ENCODE data around the gene CACNA2D3. TPM values are rescaled to one million over a fixed set of nuclear protein-coding genes. Genes with fewer than 3 reads are reported as not detected.

Gene CACNA2D3
- total and polyA plus RNA-seq, 5 donors = 29.2 to 64.5 (median 42.4) TPM

DNA sequence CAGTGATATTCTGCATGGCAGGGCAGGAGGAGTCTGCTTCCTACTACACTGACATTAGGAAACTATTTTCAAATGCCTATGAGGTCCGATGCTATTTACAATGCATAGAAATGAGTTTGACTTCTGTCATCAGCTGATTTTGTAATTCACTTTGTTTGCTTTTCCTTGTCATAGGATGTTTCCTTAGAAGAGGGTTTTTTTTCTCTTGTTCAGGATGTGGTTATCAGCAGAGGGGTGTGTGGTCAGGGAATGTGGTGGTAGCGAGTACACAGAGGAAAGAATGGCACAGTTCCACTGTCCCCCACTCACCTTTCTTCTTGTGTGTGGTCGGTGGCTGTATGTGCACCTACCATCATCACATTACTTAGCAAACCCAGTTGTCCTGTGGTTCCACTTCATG lies 574.0 kb downstream of the CACNA2D3 start:
- H3K4me3 ChIP-seq (ENCODE audit: low read length) = no peak overlapping the region
- DNase-seq (no peak), ATAC-seq (no peak)
- no peaks in the 10 kb centered on the region for H3K9me3 ChIP-seq (ENCODE audit: control insufficient read depth, low read length)
- WGBS = 65% methylated on average over 3 of the region's 3 CpGs
- intact Hi-C loops (cut with DNase I) = no loop called here
- no peak overlapping the region for H3K27ac ChIP-seq (ENCODE audit: low read length)
- H3K27me3 ChIP-seq (ENCODE audit: control insufficient read depth, insufficient read depth) = no peaks in the 10 kb centered on the region
- H3K4me1 ChIP-seq (ENCODE audit: control insufficient read depth, insufficient read depth, low read length) = no peaks in the 10 kb centered on the region

DNA sequence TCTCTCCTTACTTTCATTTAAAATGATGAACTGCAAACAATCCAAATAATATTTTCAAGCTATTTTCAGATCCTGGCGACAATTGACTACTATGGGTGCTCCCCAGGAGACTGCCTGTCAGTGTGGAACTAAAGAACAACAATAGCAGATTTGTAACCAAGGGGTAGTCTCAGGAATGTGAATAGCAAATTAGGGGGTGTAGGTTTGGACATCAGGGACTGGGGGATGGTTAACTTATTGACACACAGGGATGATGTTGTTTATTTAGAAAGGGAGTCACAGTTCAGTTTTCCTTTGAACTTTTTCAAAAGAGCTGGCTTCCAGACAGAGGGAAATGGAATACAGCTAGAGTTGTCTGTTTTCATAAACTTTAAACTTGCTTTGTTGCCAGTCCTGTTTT lies 575.7 kb downstream of the CACNA2D3 start:
- ATAC-seq (no peak), DNase-seq (no peak)
- H3K27me3 ChIP-seq (ENCODE audit: control insufficient read depth, insufficient read depth) = no peaks in the 10 kb centered on the region
- no peaks in the 10 kb centered on the region for H3K9me3 ChIP-seq (ENCODE audit: control insufficient read depth, low read length)
- no peak overlapping the region for H3K4me3 ChIP-seq (ENCODE audit: low read length)
- H3K27ac ChIP-seq (ENCODE audit: low read length) = no peak overlapping the region
- intact Hi-C loops (cut with DNase I) = no loop called here
- no peaks in the 10 kb centered on the region for H3K4me1 ChIP-seq (ENCODE audit: control insufficient read depth, insufficient read depth, low read length)
- WGBS = 70% methylated on average over 1 of the region's 1 CpG

- 72% methylated on average over 1 of the region's 1 CpG for WGBS
Measured at GRCh38 chr3:54703923-54704322, 581.6 kb downstream of the CACNA2D3 start.

DNA sequence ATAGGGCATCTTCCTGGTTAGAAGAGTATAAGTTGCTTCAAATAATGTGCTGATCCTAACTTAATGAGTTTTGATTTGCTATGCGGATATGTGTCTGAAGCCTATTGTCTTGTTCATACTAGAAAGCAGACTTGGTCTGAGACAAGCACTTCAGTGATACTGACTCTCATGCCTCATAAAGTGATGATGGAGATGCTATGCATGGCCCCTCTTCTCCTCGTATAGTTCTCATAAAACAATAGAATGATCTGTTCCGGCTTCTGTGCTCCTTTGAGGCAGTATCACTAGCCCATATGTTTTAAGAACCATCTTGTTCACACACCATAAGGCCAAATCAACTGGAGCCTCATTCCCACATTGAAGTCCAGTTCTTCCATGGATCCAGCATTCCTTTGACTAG lies 583.4 kb downstream of the CACNA2D3 start:
- 66% methylated on average over 3 of the region's 3 CpGs for WGBS
- no peak for ATAC-seq

More at GRCh38 chr3:54703923-54704322, 581.6 kb downstream of the CACNA2D3 start:
- H3K27ac ChIP-seq (ENCODE audit: low read length) = no peak overlapping the region
- H3K27me3 ChIP-seq (ENCODE audit: control insufficient read depth, insufficient read depth) = no peaks in the 10 kb centered on the region
- intact Hi-C loops (cut with DNase I) = no loop called here
- H3K9me3 ChIP-seq (ENCODE audit: control insufficient read depth, low read length) = no peaks in the 10 kb centered on the region
- ATAC-seq = no peak
- no peak for DNase-seq
- no peak overlapping the region for H3K4me3 ChIP-seq (ENCODE audit: low read length)
- no peaks in the 10 kb centered on the region for H3K4me1 ChIP-seq (ENCODE audit: control insufficient read depth, insufficient read depth, low read length)

DNA sequence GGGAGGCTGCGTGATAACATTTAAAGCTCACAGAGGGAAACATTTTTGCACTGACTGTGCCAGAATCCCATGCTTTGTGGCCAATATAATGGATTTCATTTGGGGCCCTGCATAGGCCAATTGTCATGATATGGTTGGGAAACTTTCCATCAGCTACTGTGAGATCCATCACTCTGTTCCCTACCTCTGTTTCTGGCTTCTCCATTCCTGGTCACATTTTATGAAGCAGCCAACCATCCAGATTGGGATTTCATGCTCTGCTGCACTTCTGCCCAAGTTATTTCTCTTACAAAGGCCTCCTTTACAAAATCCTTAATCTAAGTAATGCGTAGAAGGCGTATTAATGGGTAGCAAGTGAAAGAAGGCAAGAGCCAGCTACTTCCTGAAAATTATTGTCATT lies 584.4 kb downstream of the CACNA2D3 start:
- Histone ChIP-seq H3K4me3 (ENCODE audit: low read length) (no peak overlapping the region), H3K27me3 (ENCODE audit: control insufficient read depth, insufficient read depth) (no peaks in the 10 kb centered on the region), H3K4me1 (ENCODE audit: control insufficient read depth, insufficient read depth, low read length) (no peaks in the 10 kb centered on the region), H3K9me3 (ENCODE audit: control insufficient read depth, low read length) (no peaks in the 10 kb centered on the region), H3K27ac (ENCODE audit: low read length) (no peak overlapping the region)
- intact Hi-C loops (cut with DNase I) = no loop called here
- 85% methylated on average over 3 of the region's 3 CpGs for WGBS
- DNase-seq = no peak
- no peak for ATAC-seq

More for the DNA sequence above, 583.4 kb downstream of the CACNA2D3 start:
- Histone ChIP-seq H3K9me3 (ENCODE audit: control insufficient read depth, low read length) (no peaks in the 10 kb centered on the region), H3K4me3 (ENCODE audit: low read length) (no peak overlapping the region), H3K4me1 (ENCODE audit: control insufficient read depth, insufficient read depth, low read length) (no peaks in the 10 kb centered on the region), H3K27me3 (ENCODE audit: control insufficient read depth, insufficient read depth) (no peaks in the 10 kb centered on the region), H3K27ac (ENCODE audit: low read length) (no peak overlapping the region)
- no peak for DNase-seq
- intact Hi-C loops (cut with DNase I) = no loop called here

GRCh38 chr3:54709785-54710184 lies 587.4 kb downstream of the CACNA2D3 start:
- Histone ChIP-seq H3K4me1 (ENCODE audit: control insufficient read depth, insufficient read depth, low read length) (no peaks in the 10 kb centered on the region), H3K9me3 (ENCODE audit: control insufficient read depth, low read length) (no peaks in the 10 kb centered on the region), H3K27me3 (ENCODE audit: control insufficient read depth, insufficient read depth) (no peaks in the 10 kb centered on the region), H3K4me3 (ENCODE audit: low read length) (no peak overlapping the region), H3K27ac (ENCODE audit: low read length) (no peak overlapping the region)
- DNase-seq (no peak), ATAC-seq (no peak)
- intact Hi-C loops (cut with DNase I) = no loop called here
- WGBS = 89% methylated on average over 3 of the region's 3 CpGs

DNA sequence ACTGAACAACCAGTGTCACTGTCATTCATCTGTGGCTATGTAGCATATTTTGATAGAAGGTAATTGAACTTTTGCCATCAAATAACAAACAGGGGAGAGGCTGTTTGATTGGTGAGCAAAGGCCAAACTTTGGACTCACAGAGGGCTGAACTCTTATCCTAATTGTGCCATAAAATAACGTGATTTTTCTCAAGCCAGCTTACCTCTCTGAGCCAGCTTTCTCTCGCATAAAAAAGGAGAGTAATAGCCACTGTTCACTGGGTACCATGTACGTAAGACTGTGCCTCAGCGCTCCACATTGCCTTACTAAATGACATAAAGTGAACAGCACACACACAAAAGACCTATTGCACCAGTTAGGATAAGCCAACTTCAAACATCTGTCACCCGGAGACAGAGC lies 588.6 kb downstream of the CACNA2D3 start:
- Histone ChIP-seq H3K27me3 (ENCODE audit: control insufficient read depth, insufficient read depth) (no peaks in the 10 kb centered on the region), H3K27ac (ENCODE audit: low read length) (no peak overlapping the region), H3K9me3 (ENCODE audit: control insufficient read depth, low read length) (no peaks in the 10 kb centered on the region), H3K4me3 (ENCODE audit: low read length) (no peak overlapping the region), H3K4me1 (ENCODE audit: control insufficient read depth, insufficient read depth, low read length) (no peaks in the 10 kb centered on the region)
- DNase-seq (no peak), ATAC-seq (no peak)
- WGBS = 86% methylated on average over 5 of the region's 5 CpGs
- intact Hi-C loops (cut with DNase I) = no loop called here

DNA sequence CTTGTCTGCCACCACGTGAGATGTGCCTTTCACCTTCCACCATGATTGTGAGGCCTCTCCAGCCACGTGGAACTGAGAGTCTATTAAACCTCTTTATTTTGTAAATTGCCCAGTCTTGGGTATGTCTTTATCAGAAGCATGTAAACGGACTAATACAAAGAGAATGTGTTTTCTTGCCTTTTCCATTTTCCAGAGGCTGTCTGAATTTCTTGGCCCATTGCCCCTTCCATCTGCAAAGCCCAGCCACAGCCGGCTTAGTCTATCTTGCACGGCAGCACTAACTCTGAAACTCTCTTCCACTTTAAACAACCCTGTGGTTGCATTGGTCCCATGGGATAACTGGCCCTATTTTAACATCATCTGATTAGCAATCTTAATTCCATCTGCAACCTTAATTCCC lies 590.2 kb downstream of the CACNA2D3 start:
- DNase-seq = peak in 2 of 3 donors; percentile 13 to 57
- peak in 1 of 2 donors; percentile 25 for ATAC-seq
- intact Hi-C loops (cut with DNase I) = no loop called here
- no peak overlapping the region for H3K4me3 ChIP-seq (ENCODE audit: low read length)
- 43% methylated on average over 5 of the region's 5 CpGs for WGBS
- H3K9me3 ChIP-seq (ENCODE audit: control insufficient read depth, low read length) = no peaks in the 10 kb centered on the region
- H3K27me3 ChIP-seq (ENCODE audit: control insufficient read depth, insufficient read depth) = no peaks in the 10 kb centered on the region
- H3K27ac ChIP-seq (ENCODE audit: low read length) = no peak overlapping the region
- no peaks in the 10 kb centered on the region for H3K4me1 ChIP-seq (ENCODE audit: control insufficient read depth, insufficient read depth, low read length)

GRCh38 chr3:54713031-54713430 lies 590.7 kb downstream of the CACNA2D3 start:
- DNase-seq = no peak
- Histone ChIP-seq H3K9me3 (ENCODE audit: control insufficient read depth, low read length) (no peaks in the 10 kb centered on the region), H3K27me3 (ENCODE audit: control insufficient read depth, insufficient read depth) (no peaks in the 10 kb centered on the region), H3K4me3 (ENCODE audit: low read length) (no peak overlapping the region), H3K27ac (ENCODE audit: low read length) (no peak overlapping the region), H3K4me1 (ENCODE audit: control insufficient read depth, insufficient read depth, low read length) (no peaks in the 10 kb centered on the region)
- intact Hi-C loops (cut with DNase I) = no loop called here
- ATAC-seq = no peak
- 29% methylated on average over 1 of the region's 1 CpG for WGBS

DNA sequence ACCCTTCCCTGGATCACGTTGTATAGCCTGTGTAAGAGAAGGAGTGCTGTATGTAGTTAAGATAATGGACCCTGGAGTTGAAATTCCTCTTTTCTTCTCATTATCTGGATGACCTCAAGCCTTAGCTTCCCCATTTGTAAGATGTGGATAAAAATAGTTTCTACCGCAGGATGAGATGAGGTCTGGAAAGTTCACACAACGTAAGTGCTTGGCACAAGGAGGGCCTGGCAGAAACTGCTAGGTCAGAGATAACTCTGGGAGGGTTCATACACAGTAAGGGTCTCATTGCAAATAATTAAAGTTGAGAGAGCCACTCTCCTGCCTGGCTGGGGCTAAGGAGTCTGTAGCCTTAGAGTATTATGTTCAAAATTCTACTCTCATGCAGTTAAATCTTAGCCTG lies 591.1 kb downstream of the CACNA2D3 start:
- no peaks in the 10 kb centered on the region for H3K9me3 ChIP-seq (ENCODE audit: control insufficient read depth, low read length)
- WGBS = 9% methylated on average over 3 of the region's 3 CpGs
- ATAC-seq = peak in 1 of 2 donors; percentile 37
- H3K27me3 ChIP-seq (ENCODE audit: control insufficient read depth, insufficient read depth) = no peaks in the 10 kb centered on the region
- H3K27ac ChIP-seq (ENCODE audit: low read length) = no peak overlapping the region
- DNase-seq = peak in 1 of 3 donors; percentile 16
- no peak overlapping the region for H3K4me3 ChIP-seq (ENCODE audit: low read length)
- H3K4me1 ChIP-seq (ENCODE audit: control insufficient read depth, insufficient read depth, low read length) = no peaks in the 10 kb centered on the region
- intact Hi-C loops (cut with DNase I) = no loop called here

GRCh38 chr3:54714035-54714434 lies 591.7 kb downstream of the CACNA2D3 start:
- DNase-seq = no peak
- intact Hi-C loops (cut with DNase I) = no loop called here
- H3K4me3 ChIP-seq (ENCODE audit: low read length) = no peak overlapping the region
- H3K27me3 ChIP-seq (ENCODE audit: control insufficient read depth, insufficient read depth) = no peaks in the 10 kb centered on the region
- H3K9me3 ChIP-seq (ENCODE audit: control insufficient read depth, low read length) = no peaks in the 10 kb centered on the region
- H3K4me1 ChIP-seq (ENCODE audit: control insufficient read depth, insufficient read depth, low read length) = no peaks in the 10 kb centered on the region
- H3K27ac ChIP-seq (ENCODE audit: low read length) = no peak overlapping the region
- WGBS = 61% methylated on average over 5 of the region's 5 CpGs
- no peak for ATAC-seq

GRCh38 chr3:54717506-54717905 lies 595.2 kb downstream of the CACNA2D3 start:
- no peaks in the 10 kb centered on the region for H3K4me1 ChIP-seq (ENCODE audit: control insufficient read depth, insufficient read depth, low read length)
- DNase-seq (no peak), ATAC-seq (no peak)
- H3K9me3 ChIP-seq (ENCODE audit: control insufficient read depth, low read length) = no peaks in the 10 kb centered on the region
- H3K4me3 ChIP-seq (ENCODE audit: low read length) = no peak overlapping the region
- 96% methylated on average over 18 of the region's 18 CpGs for WGBS
- H3K27me3 ChIP-seq (ENCODE audit: control insufficient read depth, insufficient read depth) = no peaks in the 10 kb centered on the region
- H3K27ac ChIP-seq (ENCODE audit: low read length) = no peak overlapping the region
- intact Hi-C loops (cut with DNase I) = no loop called here
